ENCODE measurements around the gene MC2R.

Gene MC2R

GRCh38 chr18:13915391-13915790 is at the start of gene MC2R:
Gene MC2R (minus strand): TSS chr18:13915536. CDS start chr18:13885518, 30,018 bp downstream.
- no peak for DNase-seq (ENCODE audit: low read depth)

- no peak for DNase-seq (ENCODE audit: low read depth)
Observed at GRCh38 chr18:13945811-13946210, 30.5 kb upstream of the MC2R start.

- DNase-seq (ENCODE audit: low read depth): no peak
Observed at GRCh38 chr18:13943338-13943737, 28.0 kb upstream of the MC2R start.

GRCh38 chr18:13940326-13940725 is 25.0 kb upstream of the MC2R start:
- DNase-seq (ENCODE audit: low read depth): no peak

- DNase-seq (ENCODE audit: low read depth): no peak
Observed at GRCh38 chr18:13934676-13935075, 19.3 kb upstream of the MC2R start.

- no peak for DNase-seq (ENCODE audit: low read depth)
Observed at GRCh38 chr18:13934058-13934457, 18.7 kb upstream of the MC2R start.

- DNase-seq (ENCODE audit: low read depth): no peak
Observed at GRCh38 chr18:13932285-13933025, 17.1 kb upstream of the MC2R start.

GRCh38 chr18:13930964-13931363 is 15.6 kb upstream of the MC2R start:
- DNase-seq (ENCODE audit: low read depth): no peak

- no peak for DNase-seq (ENCODE audit: low read depth)
Observed at GRCh38 chr18:13923221-13923620, 7.9 kb upstream of the MC2R start.

- DNase-seq (ENCODE audit: low read depth): no peak
Observed at GRCh38 chr18:13918898-13919297, 3.6 kb upstream of the MC2R start.

GRCh38 chr18:13917401-13917800 is 2.1 kb upstream of the MC2R start:
- no peak for DNase-seq (ENCODE audit: low read depth)

GRCh38 chr18:13916559-13916958 is 1.2 kb upstream of the MC2R start:
- DNase-seq (ENCODE audit: low read depth): no peak

- no peak for DNase-seq (ENCODE audit: low read depth)
Observed at GRCh38 chr18:13915995-13916431, 677 bp upstream of the MC2R start.

- DNase-seq (ENCODE audit: low read depth): no peak
Observed at GRCh38 chr18:13914756-13915155, 580 bp downstream of the MC2R start.

- no peak for DNase-seq (ENCODE audit: low read depth)
Observed at GRCh38 chr18:13914170-13914569, 1.2 kb downstream of the MC2R start.

- no peak for DNase-seq (ENCODE audit: low read depth)
Observed at GRCh38 chr18:13913205-13913604, 2.1 kb downstream of the MC2R start.

GRCh38 chr18:13912601-13913000 is 2.7 kb downstream of the MC2R start:
- DNase-seq (ENCODE audit: low read depth): no peak

- DNase-seq (ENCODE audit: low read depth): no peak
Observed at GRCh38 chr18:13910986-13911385, 4.3 kb downstream of the MC2R start.

GRCh38 chr18:13910501-13910900 is 4.8 kb downstream of the MC2R start:
- no peak for DNase-seq (ENCODE audit: low read depth)

- no peak for DNase-seq (ENCODE audit: low read depth)
Observed at GRCh38 chr18:13909141-13909940, 6.0 kb downstream of the MC2R start.

- DNase-seq (ENCODE audit: low read depth): no peak
Observed at GRCh38 chr18:13900633-13901032, 14.7 kb downstream of the MC2R start.

GRCh38 chr18:13895505-13896033 is 19.8 kb downstream of the MC2R start:
- no peak for DNase-seq (ENCODE audit: low read depth)

- no peak for DNase-seq (ENCODE audit: low read depth)
Observed at GRCh38 chr18:13894531-13894930, 20.8 kb downstream of the MC2R start.
